ENCODE results near the gene BCL11B. TPM values are rescaled to one million over a fixed set of nuclear protein-coding genes. Genes with fewer than 3 reads are reported as not detected.
A peak's percentile ranks its signal among the peaks of the same experiment; 100 is the strongest.

The BCL11B gene
- total RNA-seq, 1 experiment from 2014 or later, result 80.6 TPM

GRCh38 chr14:99203080-99203479 is 68.9 kb downstream of the BCL11B start:
- Histone ChIP-seq H3K27ac (ENCODE audit: low read depth, low read length, poor library complexity, severe bottlenecking) (peak overlapping the region; percentile 48), H3K27me3 (replicated peaks; ENCODE audit: insufficient read depth, low read depth, low read length, poor library complexity) (no peaks in the 10 kb centered on the region), H3K36me3 (ENCODE audit: insufficient read depth, low read length, poor library complexity, severe bottlenecking) (peaks cover 49% of the 10 kb centered on the region), H3K9me3 (ENCODE audit: low read depth, low read length, poor library complexity, severe bottlenecking) (no peaks in the 10 kb centered on the region), H3K4me3 (ENCODE audit: low read depth, low read length, poor library complexity, severe bottlenecking) (no peak overlapping the region), H3K4me1 (ENCODE audit: insufficient read depth, low read length, poor library complexity, severe bottlenecking) (peaks cover 64% of the 10 kb centered on the region)
- BruUV-seq (replicated peaks), result no TSS peak
- intact Hi-C loops (cut with micrococcal nuclease; ENCODE audit: unreplicated experiment), result no loop called here
- TF ChIP-seq EZH2 (IDR thresholded peaks at IDR 0.05; ENCODE audit: borderline replicate concordance, low read depth, low read length, poor library complexity, severe bottlenecking), result no peak
- TF ChIP-seq, protein P1, sequence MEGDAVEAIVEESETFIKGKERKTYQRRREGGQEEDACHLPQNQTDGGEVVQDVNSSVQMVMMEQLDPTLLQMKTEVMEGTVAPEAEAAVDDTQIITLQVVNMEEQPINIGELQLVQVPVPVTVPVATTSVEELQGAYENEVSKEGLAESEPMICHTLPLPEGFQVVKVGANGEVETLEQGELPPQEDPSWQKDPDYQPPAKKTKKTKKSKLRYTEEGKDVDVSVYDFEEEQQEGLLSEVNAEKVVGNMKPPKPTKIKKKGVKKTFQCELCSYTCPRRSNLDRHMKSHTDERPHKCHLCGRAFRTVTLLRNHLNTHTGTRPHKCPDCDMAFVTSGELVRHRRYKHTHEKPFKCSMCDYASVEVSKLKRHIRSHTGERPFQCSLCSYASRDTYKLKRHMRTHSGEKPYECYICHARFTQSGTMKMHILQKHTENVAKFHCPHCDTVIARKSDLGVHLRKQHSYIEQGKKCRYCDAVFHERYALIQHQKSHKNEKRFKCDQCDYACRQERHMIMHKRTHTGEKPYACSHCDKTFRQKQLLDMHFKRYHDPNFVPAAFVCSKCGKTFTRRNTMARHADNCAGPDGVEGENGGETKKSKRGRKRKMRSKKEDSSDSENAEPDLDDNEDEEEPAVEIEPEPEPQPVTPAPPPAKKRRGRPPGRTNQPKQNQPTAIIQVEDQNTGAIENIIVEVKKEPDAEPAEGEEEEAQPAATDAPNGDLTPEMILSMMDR (conservative IDR thresholded peaks at IDR 0.05; ENCODE audit: low read depth, low read length), result no peak
- ChIA-PET CTCF (no interaction called here), POLR2A (ENCODE audit: low non-redundant PET) (no interaction called here)
- DNase-seq (ENCODE audit: low spot score), result no peak

GRCh38 chr14:99202516-99202915 is 69.5 kb downstream of the BCL11B start:
- no peaks in the 10 kb centered on the region for H3K27me3 ChIP-seq (replicated peaks; ENCODE audit: insufficient read depth, low read depth, low read length, poor library complexity)
- TF ChIP-seq, protein P1 (conservative IDR thresholded peaks at IDR 0.05; ENCODE audit: low read depth, low read length), result no peak
- no peak for TF ChIP-seq EZH2 (IDR thresholded peaks at IDR 0.05; ENCODE audit: borderline replicate concordance, low read depth, low read length, poor library complexity, severe bottlenecking)
- no TSS peak for BruUV-seq (replicated peaks)
- no peak overlapping the region for H3K4me3 ChIP-seq (ENCODE audit: low read depth, low read length, poor library complexity, severe bottlenecking)
- CTCF ChIA-PET, result no interaction called here
- DNase-seq (ENCODE audit: low spot score), result no peak
- H3K36me3 ChIP-seq (ENCODE audit: insufficient read depth, low read length, poor library complexity, severe bottlenecking), result peaks cover 55% of the 10 kb centered on the region
- peak overlapping the region; percentile 48 for H3K27ac ChIP-seq (ENCODE audit: low read depth, low read length, poor library complexity, severe bottlenecking)
- peaks cover 69% of the 10 kb centered on the region for H3K4me1 ChIP-seq (ENCODE audit: insufficient read depth, low read length, poor library complexity, severe bottlenecking)
- no peaks in the 10 kb centered on the region for H3K9me3 ChIP-seq (ENCODE audit: low read depth, low read length, poor library complexity, severe bottlenecking)
- POLR2A ChIA-PET (ENCODE audit: low non-redundant PET), result no interaction called here
- intact Hi-C loops (cut with micrococcal nuclease; ENCODE audit: unreplicated experiment), result no loop called here

GRCh38 chr14:99201351-99202073 is 70.5 kb downstream of the BCL11B start:
- Histone ChIP-seq H3K27ac (ENCODE audit: low read depth, low read length, poor library complexity, severe bottlenecking) (peak overlapping the region; percentile 48), H3K27me3 (replicated peaks; ENCODE audit: insufficient read depth, low read depth, low read length, poor library complexity) (no peaks in the 10 kb centered on the region), H3K9me3 (ENCODE audit: low read depth, low read length, poor library complexity, severe bottlenecking) (no peaks in the 10 kb centered on the region), H3K4me3 (ENCODE audit: low read depth, low read length, poor library complexity, severe bottlenecking) (no peak overlapping the region), H3K36me3 (ENCODE audit: insufficient read depth, low read length, poor library complexity, severe bottlenecking) (peaks cover 54% of the 10 kb centered on the region), H3K4me1 (ENCODE audit: insufficient read depth, low read length, poor library complexity, severe bottlenecking) (peaks cover 77% of the 10 kb centered on the region)
- intact Hi-C loops (cut with micrococcal nuclease; ENCODE audit: unreplicated experiment), result no loop called here
- no TSS peak for BruUV-seq (replicated peaks)
- POLR2A ChIA-PET (ENCODE audit: low non-redundant PET), result no interaction called here
- no peak for TF ChIP-seq EZH2 (IDR thresholded peaks at IDR 0.05; ENCODE audit: borderline replicate concordance, low read depth, low read length, poor library complexity, severe bottlenecking)
- TF ChIP-seq, protein P1 (conservative IDR thresholded peaks at IDR 0.05; ENCODE audit: low read depth, low read length), result peak; percentile 35; the same call in 1 of the 2 replicates
- peak; percentile 55 for DNase-seq (ENCODE audit: low spot score)
- CTCF ChIA-PET, result interaction anchor here (0.5 kb wide), 1 partner anchor 24 kb away, joined by 3 read pairs; no protein-coding TSS in a partner anchor

Data from A673 (cell line).